Measurements from ENCODE around the gene MAGIX.

MAGIX gene

GRCh38 chrX:49192722-49193328 is 30.3 kb downstream of the MAGIX start:
- ChIA-PET CTCF (interaction anchor here (0.8 to 2.3 kb wide), 20 partner anchors 8 to 728 kb away, joined by 3 to 8 read pairs (median 3); partner anchors contain the start of genes CCDC22 and SYP), POLR2A (no interaction called here)
- no peak overlapping the region for H3K4me3 ChIP-seq (ENCODE audit: low read depth, low read length)
- no peak for DNase-seq (ENCODE audit: low read depth, low spot score)
- peak; percentile 45 for TF ChIP-seq CTCF (IDR thresholded peaks at IDR 0.05; ENCODE audit: insufficient read depth, low read length, missing control alignments)

GRCh38 chrX:49193542-49193964 is 31.0 kb downstream of the MAGIX start:
- ChIA-PET POLR2A (no interaction called here), CTCF (interaction anchor here (0.8 to 2.3 kb wide), 11 partner anchors 8 to 645 kb away, joined by 3 to 8 read pairs (median 3); partner anchors contain the start of gene CCDC22)
- DNase-seq (ENCODE audit: low read depth, low spot score), result no peak
- no peak for TF ChIP-seq CTCF (IDR thresholded peaks at IDR 0.05; ENCODE audit: insufficient read depth, low read length, missing control alignments)
- no peak overlapping the region for H3K4me3 ChIP-seq (ENCODE audit: low read depth, low read length)

- no peak for TF ChIP-seq CTCF (IDR thresholded peaks at IDR 0.05; ENCODE audit: insufficient read depth, low read length, missing control alignments)
- no peak for DNase-seq (ENCODE audit: low read depth, low spot score)
- ChIA-PET CTCF (no interaction called here), POLR2A (no interaction called here)
- H3K4me3 ChIP-seq (ENCODE audit: low read depth, low read length), result no peak overlapping the region
Measured at GRCh38 chrX:49197543-49198087, 35.1 kb downstream of the MAGIX start.

GRCh38 chrX:49198540-49199314 is 36.2 kb downstream of the MAGIX start:
- no peak for TF ChIP-seq CTCF (IDR thresholded peaks at IDR 0.05; ENCODE audit: insufficient read depth, low read length, missing control alignments)
- CTCF ChIA-PET, result no interaction called here
- H3K4me3 ChIP-seq (ENCODE audit: low read depth, low read length), result no peak overlapping the region
- DNase-seq (ENCODE audit: low read depth, low spot score), result no peak
- POLR2A ChIA-PET, result no interaction called here

GRCh38 chrX:49199315-49199595 is 36.7 kb downstream of the MAGIX start:
- CTCF ChIA-PET, result no interaction called here
- POLR2A ChIA-PET, result no interaction called here
- no peak overlapping the region for H3K4me3 ChIP-seq (ENCODE audit: low read depth, low read length)
- TF ChIP-seq CTCF (IDR thresholded peaks at IDR 0.05; ENCODE audit: insufficient read depth, low read length, missing control alignments), result no peak
- DNase-seq (ENCODE audit: low read depth, low spot score), result no peak

Data from AG04449 (cell line).